Activated CD8-positive, alpha-beta T cell treated with anti-CD3 and anti-CD28 coated beads for 36 hours (primary cell): ENCODE results near the gene TAPBP. TPM values are rescaled to one million over a fixed set of nuclear protein-coding genes. Genes with fewer than 3 reads are reported as not detected.

Experiments
- ATAC-seq: fragments of 200-7000 bp; cut with Tn5 transposase; one replicate; pipeline ENCODE4 v1.10.0; 2021; ENCODE audit warnings: mild to moderate bottlenecking, moderate library complexity
- CTCF ChIA-PET: fragments of 350-600 bp; sonication (Branson Sonifier 250); formaldehyde crosslinking; loops from one replicate; lab custom pipeline; 2021; ENCODE audit warnings: antibody characterized with exemption; lab: Charles Lee
- POLR2A ChIA-PET: fragments of 350-600 bp; sonication (Branson Sonifier 250); formaldehyde crosslinking; loops from one replicate; lab custom pipeline; 2021; ENCODE audit warnings: antibody characterized with exemption; lab: Charles Lee
- DNase-seq: peaks from one replicate; pipeline ENCODE4 v3.0.0-alpha.2; 2020
- H3K27ac Mint-ChIP-seq: one replicate; pipeline ENCODE4 v1.8.0; 2021; ENCODE audit warnings: mild to moderate bottlenecking, mixed read lengths
- H3K27me3 Mint-ChIP-seq: one replicate; pipeline ENCODE4 v1.8.0; 2021; ENCODE audit warnings: mixed read lengths
- H3K36me3 Mint-ChIP-seq: one replicate; pipeline ENCODE4 v1.8.0; 2021; ENCODE audit warnings: low read depth, mixed read lengths
- H3K4me1 Mint-ChIP-seq: one replicate; pipeline ENCODE4 v1.8.0; 2021; ENCODE audit warnings: low read depth, mixed read lengths
- H3K4me3 Mint-ChIP-seq: one replicate; pipeline ENCODE4 v1.8.0; 2021; ENCODE audit warnings: mild to moderate bottlenecking, moderate library complexity, mixed read lengths
- H3K9me3 Mint-ChIP-seq: one replicate; pipeline ENCODE4 v1.8.0; 2021; ENCODE audit warnings: mixed read lengths
- intact Hi-C: fragments of 100-400 bp; cut with micrococcal nuclease; formaldehyde crosslinking; loops from one replicate; pipeline ENCODE4 v1.10.0; 2022
- total RNA-seq, 2 experiments: library from RNA; stranded (reverse); gene quantifications; one replicate each; pipeline ENCODE4 v1.2.3, GENCODE V29; 2021
- TF ChIP-seq, protein P1 (sequence below): fragments of 200-600 bp; IDR thresholded peaks from one replicate; pipeline ENCODE4 v1.8.0; 2022; ENCODE audit warnings: antibody characterized with exemption, mild to moderate bottlenecking

Gene TAPBP
- total RNA-seq, 2 experiments from 2014 or later: 179 to 183 TPM

DNA sequence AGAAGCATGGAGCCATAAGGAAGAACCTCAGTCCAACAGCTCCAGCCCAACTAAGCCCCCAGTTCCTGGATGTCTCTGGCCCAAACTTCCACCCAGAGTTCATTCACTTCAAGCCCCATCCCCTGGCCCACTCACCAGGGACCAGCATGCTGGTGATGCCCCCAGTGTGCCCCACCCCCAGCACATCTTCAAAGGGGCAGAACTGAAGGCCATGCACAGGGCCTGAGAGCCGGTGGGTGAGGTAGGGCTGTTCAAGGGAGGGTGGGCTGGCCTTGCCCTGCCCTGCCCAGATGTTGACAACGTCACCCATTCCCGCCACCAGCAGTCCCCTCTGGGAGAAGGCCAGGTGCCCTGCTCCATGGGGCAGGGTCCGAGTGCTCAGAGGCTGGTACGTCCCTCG is 33.3 kb downstream of the TAPBP start:
- Mint-ChIP-seq H3K9me3 (no peaks in the 10 kb centered on the region), H3K27me3 (no peaks in the 10 kb centered on the region), H3K27ac (peak overlapping the region; percentile 53), H3K36me3 (peaks cover 24% of the 10 kb centered on the region), H3K4me3 (no peak overlapping the region), H3K4me1 (peaks cover 24% of the 10 kb centered on the region)
- intact Hi-C loops: no loop called here
- POLR2A ChIA-PET: interaction anchor here (1.5 to 9.5 kb wide), 2 partner anchors 8 to 13 kb away, joined by 11 to 261 read pairs; partner anchors contain the start of genes PFDN6, RGL2, RPS18 and VPS52
- TF ChIP-seq, protein P1, sequence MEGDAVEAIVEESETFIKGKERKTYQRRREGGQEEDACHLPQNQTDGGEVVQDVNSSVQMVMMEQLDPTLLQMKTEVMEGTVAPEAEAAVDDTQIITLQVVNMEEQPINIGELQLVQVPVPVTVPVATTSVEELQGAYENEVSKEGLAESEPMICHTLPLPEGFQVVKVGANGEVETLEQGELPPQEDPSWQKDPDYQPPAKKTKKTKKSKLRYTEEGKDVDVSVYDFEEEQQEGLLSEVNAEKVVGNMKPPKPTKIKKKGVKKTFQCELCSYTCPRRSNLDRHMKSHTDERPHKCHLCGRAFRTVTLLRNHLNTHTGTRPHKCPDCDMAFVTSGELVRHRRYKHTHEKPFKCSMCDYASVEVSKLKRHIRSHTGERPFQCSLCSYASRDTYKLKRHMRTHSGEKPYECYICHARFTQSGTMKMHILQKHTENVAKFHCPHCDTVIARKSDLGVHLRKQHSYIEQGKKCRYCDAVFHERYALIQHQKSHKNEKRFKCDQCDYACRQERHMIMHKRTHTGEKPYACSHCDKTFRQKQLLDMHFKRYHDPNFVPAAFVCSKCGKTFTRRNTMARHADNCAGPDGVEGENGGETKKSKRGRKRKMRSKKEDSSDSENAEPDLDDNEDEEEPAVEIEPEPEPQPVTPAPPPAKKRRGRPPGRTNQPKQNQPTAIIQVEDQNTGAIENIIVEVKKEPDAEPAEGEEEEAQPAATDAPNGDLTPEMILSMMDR: no peak
- CTCF ChIA-PET: interaction anchor here (1.5 to 5.6 kb wide), 2 partner anchors 8 to 31 kb away, joined by 3 to 35 read pairs; partner anchors contain the start of genes PFDN6 and WDR46
- no peak for ATAC-seq
- no peak for DNase-seq

DNA sequence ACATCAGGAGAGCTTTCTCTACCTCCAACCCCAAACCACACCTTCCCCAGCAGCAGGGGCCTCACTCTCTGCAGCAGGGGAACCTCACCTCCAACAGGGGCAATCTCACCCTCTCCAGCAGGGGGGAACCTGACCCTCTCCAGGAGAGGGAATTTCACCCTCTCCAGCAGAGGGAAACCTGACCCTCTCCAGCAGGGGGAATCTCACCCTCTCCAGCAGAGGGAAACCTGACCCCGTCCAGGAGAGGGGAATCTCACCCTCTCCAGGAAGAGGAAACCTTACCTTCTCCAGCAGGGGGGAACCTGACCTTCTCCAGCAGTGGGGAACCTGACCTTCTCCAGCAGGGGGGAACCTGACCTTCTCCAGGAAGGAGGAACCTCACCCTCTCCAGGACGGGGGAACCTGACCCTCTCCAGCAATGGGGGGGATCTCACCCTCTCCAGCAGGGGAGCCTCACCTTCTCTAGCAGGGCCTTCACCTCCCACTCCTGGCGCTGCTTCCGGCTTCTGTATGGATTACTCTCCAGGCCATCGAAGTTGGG is 33.8 kb downstream of the TAPBP start:
- Mint-ChIP-seq H3K27me3 (no peaks in the 10 kb centered on the region), H3K4me1 (peaks cover 29% of the 10 kb centered on the region), H3K27ac (peak overlapping the region; percentile 20), H3K9me3 (no peaks in the 10 kb centered on the region), H3K4me3 (no peak overlapping the region), H3K36me3 (peaks cover 29% of the 10 kb centered on the region)
- TF ChIP-seq, protein P1: peak; percentile 19
- DNase-seq (no peak), ATAC-seq (no peak)
- ChIA-PET CTCF (interaction anchor here (1.5 to 5.6 kb wide), 2 partner anchors 9 to 31 kb away, joined by 3 to 35 read pairs; partner anchors contain the start of genes PFDN6 and WDR46), POLR2A (interaction anchor here (9.5 kb wide), 1 partner anchor 13 kb away, joined by 261 read pairs; the partner anchor contains the start of genes PFDN6, RGL2 and WDR46)
- intact Hi-C loops: no loop called here

- H3K4me1 Mint-ChIP-seq: peaks cover 36% of the 10 kb centered on the region
- no peak overlapping the region for H3K4me3 Mint-ChIP-seq
- CTCF ChIA-PET: interaction anchor here (1.1 to 5.6 kb wide), 4 partner anchors 10 to 147 kb away, joined by 3 to 35 read pairs (median 8); partner anchors contain the start of genes PFDN6, RXRB, SLC39A7 and WDR46
- H3K27me3 Mint-ChIP-seq: no peaks in the 10 kb centered on the region
- H3K36me3 Mint-ChIP-seq: peaks cover 32% of the 10 kb centered on the region
- no peak for ATAC-seq
- H3K27ac Mint-ChIP-seq: no peak overlapping the region
- POLR2A ChIA-PET: interaction anchor here (1.2 to 9.5 kb wide), 2 partner anchors 14 to 29 kb away, joined by 3 to 261 read pairs; partner anchors contain the start of genes PFDN6, RGL2 and WDR46
- TF ChIP-seq, protein P1: no peak
- H3K9me3 Mint-ChIP-seq: no peaks in the 10 kb centered on the region
- intact Hi-C loops: no loop called here
- DNase-seq: no peak
These were observed 34.6 kb downstream of the TAPBP start for GRCh38 chr6:33279257-33279695.

DNA sequence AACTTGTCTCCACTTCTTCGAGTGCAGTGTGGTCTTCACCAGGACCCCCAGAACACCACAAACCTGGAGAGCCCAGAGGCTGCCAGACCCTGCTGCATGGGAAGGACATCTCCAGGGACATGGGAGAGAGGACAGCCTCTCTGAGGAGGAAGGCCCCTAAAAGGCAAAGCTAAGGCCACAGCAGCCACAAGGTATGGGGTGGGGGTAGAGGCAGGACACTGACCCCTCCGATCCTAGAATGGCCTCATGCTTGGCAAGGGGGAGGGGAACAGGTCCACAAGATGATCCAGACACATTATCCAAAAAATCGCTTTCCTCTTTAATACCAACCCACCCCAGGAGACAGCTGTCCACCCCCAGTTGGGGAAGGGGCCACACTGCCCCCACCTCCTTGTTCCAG is 35.1 kb downstream of the TAPBP start:
- no peaks in the 10 kb centered on the region for H3K9me3 Mint-ChIP-seq
- no peak overlapping the region for H3K4me3 Mint-ChIP-seq
- H3K27me3 Mint-ChIP-seq: no peaks in the 10 kb centered on the region
- intact Hi-C loops: no loop called here
- no peak for DNase-seq
- ChIA-PET POLR2A (interaction anchor here (1.1 to 9.5 kb wide), 7 partner anchors 14 to 71 kb away, joined by 3 to 261 read pairs (median 11); partner anchors contain the start of genes PFDN6, RGL2, RING1 and TAPBP), CTCF (interaction anchor here (1.1 to 5.6 kb wide), 6 partner anchors 10 to 147 kb away, joined by 3 to 35 read pairs (median 10); partner anchors contain the start of genes PFDN6, RGL2, RXRB and SLC39A7)
- peaks cover 38% of the 10 kb centered on the region for H3K4me1 Mint-ChIP-seq
- no peak for ATAC-seq
- peaks cover 34% of the 10 kb centered on the region for H3K36me3 Mint-ChIP-seq
- H3K27ac Mint-ChIP-seq: peak overlapping the region; percentile 94
- TF ChIP-seq, protein P1: no peak
